Calu3 (cell line): ENCODE data around the gene PLK3. TPM values are rescaled to one million over a fixed set of nuclear protein-coding genes. Genes with fewer than 3 reads are reported as not detected.

Source experiments
- BruUV-seq: library from RNA; stranded (reverse); fragments of 400-500 nt; replicated peaks from 2 replicates; lab custom pipeline; 2021; lab: Mats Ljungman, UMichigan
- CTCF ChIA-PET: fragments of 300-600 bp; sonication (Branson Sonifier 250); formaldehyde crosslinking; loops from one replicate; lab custom pipeline; 2022; ENCODE audit warnings: antibody characterized with exemption; lab: Charles Lee
- DNase-seq: peaks from one replicate; pipeline ENCODE4 v3.0.0; 2022
- H3K27ac Mint-ChIP-seq: one replicate; pipeline ENCODE4 v1.8.0; 2022; ENCODE audit warnings: mixed read lengths; ENCODE audit not compliant: unreplicated experiment
- H3K27me3 Mint-ChIP-seq: one replicate; pipeline ENCODE4 v1.8.0; 2022; ENCODE audit warnings: mixed read lengths; ENCODE audit not compliant: unreplicated experiment
- H3K36me3 Mint-ChIP-seq: one replicate; pipeline ENCODE4 v1.8.0; 2022; ENCODE audit warnings: mild to moderate bottlenecking, moderate library complexity, mixed read lengths; ENCODE audit not compliant: insufficient read depth, unreplicated experiment
- H3K4me1 Mint-ChIP-seq: one replicate; pipeline ENCODE4 v1.8.0; 2022; ENCODE audit warnings: mild to moderate bottlenecking, low read depth, mixed read lengths; ENCODE audit not compliant: unreplicated experiment
- H3K4me3 Mint-ChIP-seq: one replicate; pipeline ENCODE4 v1.8.0; 2022; ENCODE audit warnings: mild to moderate bottlenecking, low read depth, moderate library complexity, mixed read lengths; ENCODE audit not compliant: unreplicated experiment
- H3K9me3 Mint-ChIP-seq: one replicate; pipeline ENCODE4 v1.8.0; 2022; ENCODE audit warnings: low read depth, mixed read lengths; ENCODE audit not compliant: unreplicated experiment
- intact Hi-C: fragments of 100-400 bp; cut with micrococcal nuclease; formaldehyde crosslinking; loops from one replicate; pipeline ENCODE4 v1.10.0; 2022; ENCODE audit not compliant: unreplicated experiment
- total RNA-seq: library from RNA; stranded (reverse); gene quantifications from 2 replicates; pipeline ENCODE4 v1.2.3, GENCODE V29; 2022
- TF ChIP-seq, protein P1 (sequence below): fragments of 200-600 bp; IDR thresholded peaks from one replicate; pipeline ENCODE4 v1.8.0; 2022; ENCODE audit warnings: antibody characterized with exemption; ENCODE audit not compliant: unreplicated experiment

The PLK3 gene
- total RNA-seq, 1 experiment from 2014 or later: 15.6 TPM

- TF ChIP-seq, protein P1, sequence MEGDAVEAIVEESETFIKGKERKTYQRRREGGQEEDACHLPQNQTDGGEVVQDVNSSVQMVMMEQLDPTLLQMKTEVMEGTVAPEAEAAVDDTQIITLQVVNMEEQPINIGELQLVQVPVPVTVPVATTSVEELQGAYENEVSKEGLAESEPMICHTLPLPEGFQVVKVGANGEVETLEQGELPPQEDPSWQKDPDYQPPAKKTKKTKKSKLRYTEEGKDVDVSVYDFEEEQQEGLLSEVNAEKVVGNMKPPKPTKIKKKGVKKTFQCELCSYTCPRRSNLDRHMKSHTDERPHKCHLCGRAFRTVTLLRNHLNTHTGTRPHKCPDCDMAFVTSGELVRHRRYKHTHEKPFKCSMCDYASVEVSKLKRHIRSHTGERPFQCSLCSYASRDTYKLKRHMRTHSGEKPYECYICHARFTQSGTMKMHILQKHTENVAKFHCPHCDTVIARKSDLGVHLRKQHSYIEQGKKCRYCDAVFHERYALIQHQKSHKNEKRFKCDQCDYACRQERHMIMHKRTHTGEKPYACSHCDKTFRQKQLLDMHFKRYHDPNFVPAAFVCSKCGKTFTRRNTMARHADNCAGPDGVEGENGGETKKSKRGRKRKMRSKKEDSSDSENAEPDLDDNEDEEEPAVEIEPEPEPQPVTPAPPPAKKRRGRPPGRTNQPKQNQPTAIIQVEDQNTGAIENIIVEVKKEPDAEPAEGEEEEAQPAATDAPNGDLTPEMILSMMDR: no peak
- peaks cover 43% of the 10 kb centered on the region for H3K36me3 Mint-ChIP-seq
These were observed 15.8 kb upstream of the PLK3 start for GRCh38 chr1:44784094-44785028.

GRCh38 chr1:44785029-44785380 is 15.2 kb upstream of the PLK3 start:
- intact Hi-C loops: no loop called here

More at GRCh38 chr1:44784094-44785028, 15.8 kb upstream of the PLK3 start:
- Mint-ChIP-seq H3K27ac (no peak overlapping the region), H3K4me3 (peak overlapping the region; percentile 27), H3K4me1 (no peaks in the 10 kb centered on the region), H3K9me3 (no peaks in the 10 kb centered on the region), H3K27me3 (no peaks in the 10 kb centered on the region)
- DNase-seq: peak; percentile 30
- intact Hi-C loops: no loop called here
- CTCF ChIA-PET: interaction anchor here (0.5 to 1.0 kb wide), 4 partner anchors 9 to 202 kb away, joined by 3 to 4 read pairs (median 3); partner anchors contain the start of genes EIF2B3 and RPS8
- no TSS peak for BruUV-seq

GRCh38 chr1:44785501-44786137 is 14.6 kb upstream of the PLK3 start:
- Mint-ChIP-seq H3K4me3 (no peak overlapping the region), H3K27ac (no peak overlapping the region), H3K27me3 (no peaks in the 10 kb centered on the region), H3K9me3 (no peaks in the 10 kb centered on the region), H3K4me1 (no peaks in the 10 kb centered on the region), H3K36me3 (peaks cover 30% of the 10 kb centered on the region)
- CTCF ChIA-PET: no interaction called here
- intact Hi-C loops: no loop called here
- TF ChIP-seq, protein P1: no peak
- no TSS peak for BruUV-seq
- no peak for DNase-seq

More at GRCh38 chr1:44785029-44785380, 15.2 kb upstream of the PLK3 start:
- no peak overlapping the region for H3K4me3 Mint-ChIP-seq
- H3K4me1 Mint-ChIP-seq: no peaks in the 10 kb centered on the region
- no peaks in the 10 kb centered on the region for H3K27me3 Mint-ChIP-seq
- no peaks in the 10 kb centered on the region for H3K9me3 Mint-ChIP-seq
- CTCF ChIA-PET: interaction anchor here (0.9 to 1.0 kb wide), 2 partner anchors 10 to 201 kb away, joined by 3 to 4 read pairs; partner anchors contain the start of genes EIF2B3 and RPS8
- H3K27ac Mint-ChIP-seq: no peak overlapping the region
- peaks cover 36% of the 10 kb centered on the region for H3K36me3 Mint-ChIP-seq
- BruUV-seq: no TSS peak
- TF ChIP-seq, protein P1: peak; percentile 24
- no peak for DNase-seq

DNA sequence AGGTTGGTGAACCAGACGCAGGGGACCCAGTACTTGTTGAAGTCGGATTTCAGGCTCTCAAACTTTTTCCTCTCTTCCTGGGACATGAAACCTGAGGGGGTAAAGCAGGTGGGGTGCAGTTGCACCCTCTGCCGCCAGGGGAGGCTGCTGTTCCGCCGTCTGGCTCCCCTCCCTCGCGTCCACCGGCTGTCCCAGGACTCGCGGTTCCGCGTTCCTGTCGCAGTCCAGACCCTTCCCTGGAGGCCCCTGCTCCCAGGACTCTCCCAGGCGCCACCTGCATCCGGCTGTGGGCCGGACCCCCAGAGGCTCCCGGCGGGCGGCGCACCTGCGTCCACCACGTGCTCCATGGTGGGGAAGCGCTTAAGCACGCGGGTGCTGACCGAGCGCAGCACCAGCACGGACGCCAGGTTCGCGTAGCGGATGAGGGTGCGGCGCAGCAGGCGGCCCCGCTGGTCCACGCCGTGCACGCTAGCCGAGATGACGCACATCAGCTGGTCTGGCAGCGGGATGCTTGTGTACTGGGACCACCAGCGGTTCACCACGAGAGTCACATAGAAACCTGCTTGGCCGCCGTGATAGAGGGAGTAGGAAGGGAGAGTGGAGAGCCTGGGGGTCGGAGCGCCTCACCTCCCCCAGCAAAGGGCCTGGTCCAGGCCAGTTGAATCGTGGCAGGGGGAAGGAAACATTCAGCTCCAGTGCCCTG is 13.9 kb upstream of the PLK3 start:
- Mint-ChIP-seq H3K4me3 (no peak overlapping the region), H3K9me3 (no peaks in the 10 kb centered on the region), H3K27me3 (no peaks in the 10 kb centered on the region), H3K4me1 (no peaks in the 10 kb centered on the region), H3K27ac (no peak overlapping the region), H3K36me3 (peaks cover 23% of the 10 kb centered on the region)
- TF ChIP-seq, protein P1: peak; percentile 94
- intact Hi-C loops: no loop called here
- CTCF ChIA-PET: interaction anchor here (0.9 kb wide), 1 partner anchor 553 kb away, joined by 3 read pairs; no protein-coding TSS in a partner anchor
- DNase-seq: peak; percentile 76
- no TSS peak for BruUV-seq
